ENCODE results near the gene PITPNB.

Gene PITPNB

GRCh38 chr22:27919222-27919941, at the start of gene PITPNB:
PITPNB (minus strand) TSS chr22:27919256; CDS start chr22:27919191, 65 bp downstream.
- peak; percentile 90 for DNase-seq

GRCh38 chr22:27966168-27967064, 47.4 kb upstream of the PITPNB start:
- DNase-seq = no peak

- peak; percentile 0 for DNase-seq
Measured at GRCh38 chr22:27962268-27963044, 43.4 kb upstream of the PITPNB start.

- no peak for DNase-seq
Measured at GRCh38 chr22:27961680-27962079, 42.6 kb upstream of the PITPNB start.

- DNase-seq = no peak
Measured at GRCh38 chr22:27961182-27961581, 42.1 kb upstream of the PITPNB start.

GRCh38 chr22:27959335-27960090, 40.5 kb upstream of the PITPNB start:
- DNase-seq = no peak

- no peak for DNase-seq
Measured at GRCh38 chr22:27952779-27953178, 33.7 kb upstream of the PITPNB start.

GRCh38 chr22:27952091-27952490, 33.0 kb upstream of the PITPNB start:
- DNase-seq = no peak

GRCh38 chr22:27949421-27949820, 30.4 kb upstream of the PITPNB start:
- no peak for DNase-seq

- DNase-seq = no peak
Measured at GRCh38 chr22:27948569-27948968, 29.5 kb upstream of the PITPNB start.

GRCh38 chr22:27947448-27947847, 28.4 kb upstream of the PITPNB start:
- DNase-seq = no peak

- no peak for DNase-seq
Measured at GRCh38 chr22:27941143-27941542, 22.1 kb upstream of the PITPNB start.

- peak; percentile 0 for DNase-seq
Measured at GRCh38 chr22:27937453-27937852, 18.4 kb upstream of the PITPNB start.

GRCh38 chr22:27935897-27936296, 16.8 kb upstream of the PITPNB start:
- no peak for DNase-seq

- no peak for DNase-seq
Measured at GRCh38 chr22:27934069-27934468, 15.0 kb upstream of the PITPNB start.

- no peak for DNase-seq
Measured at GRCh38 chr22:27933186-27933983, 14.3 kb upstream of the PITPNB start.

- DNase-seq = no peak
Measured at GRCh38 chr22:27930331-27931060, 11.4 kb upstream of the PITPNB start.

- no peak for DNase-seq
Measured at GRCh38 chr22:27927608-27928007, 8.6 kb upstream of the PITPNB start.

GRCh38 chr22:27925331-27925730, 6.3 kb upstream of the PITPNB start:
- DNase-seq = no peak

GRCh38 chr22:27919942-27920755, 1.1 kb upstream of the PITPNB start:
- peak; percentile 29 for DNase-seq

Measured in DMS53 (cell line).